Caco-2 (cell line): ENCODE results near the gene PDE6G. TPM values are rescaled to one million over a fixed set of nuclear protein-coding genes. Genes with fewer than 3 reads are reported as not detected.

Experiments used
- BruUV-seq: library from RNA; stranded (reverse); fragments of 400-500 nt; replicated peaks from 2 replicates; lab custom pipeline; 2021; lab: Mats Ljungman, UMichigan
- CTCF ChIA-PET: fragments of 300-600 bp; sonication (Branson Sonifier 250); formaldehyde crosslinking; loops from one replicate; lab custom pipeline; 2022; ENCODE audit warnings: antibody characterized with exemption; lab: Charles Lee
- POLR2A ChIA-PET: fragments of 300-600 bp; sonication (Branson Sonifier 250); formaldehyde crosslinking; loops from one replicate; lab custom pipeline; 2022; ENCODE audit warnings: antibody characterized with exemption; lab: Charles Lee
- DNase-seq, 2 experiments: peaks; one replicate each; pipeline versions ENCODE4 v3.0.0 to v3.0.0-alpha.2; 2020 to 2022
- H3K27me3 ChIP-seq: replicated peaks from 2 replicates; pipeline ENCODE4 v1.6.0; 2011; ENCODE audit warnings: low read length; ENCODE audit not compliant: control insufficient read depth, insufficient read depth
- H3K36me3 ChIP-seq: 2 replicates; pipeline ENCODE4 v1.5.1; 2011; ENCODE audit warnings: low read length; ENCODE audit not compliant: control insufficient read depth, insufficient read depth
- H3K4me1 ChIP-seq: fragments of 250-450 bp; sonication (Bioruptor Pico); 2 replicates; pipeline ENCODE4 v1.5.1; 2020; ENCODE audit warnings: mild to moderate bottlenecking
- H3K4me3 ChIP-seq: 2 replicates; pipeline ENCODE4 v1.5.1; 2011; ENCODE audit warnings: low read depth, mild to moderate bottlenecking, control low read depth, low read length
- H3K9me3 ChIP-seq: fragments of 250-450 bp; sonication (Bioruptor Pico); 2 replicates; pipeline ENCODE4 v1.5.1; 2020; ENCODE audit warnings: mild to moderate bottlenecking, moderate library complexity
- H3K27ac Mint-ChIP-seq: one replicate; pipeline ENCODE4 v1.8.0; 2022; ENCODE audit warnings: mixed read lengths; ENCODE audit not compliant: unreplicated experiment
- H3K27me3 Mint-ChIP-seq: one replicate; pipeline ENCODE4 v1.8.0; 2022; ENCODE audit warnings: mixed read lengths; ENCODE audit not compliant: insufficient read depth, unreplicated experiment
- H3K36me3 Mint-ChIP-seq: one replicate; pipeline ENCODE4 v1.8.0; 2022; ENCODE audit warnings: mild to moderate bottlenecking, mixed read lengths; ENCODE audit not compliant: insufficient read depth, unreplicated experiment
- H3K4me1 Mint-ChIP-seq: one replicate; pipeline ENCODE4 v1.8.0; 2022; ENCODE audit warnings: low read depth, mixed read lengths; ENCODE audit not compliant: unreplicated experiment
- H3K4me3 Mint-ChIP-seq: one replicate; pipeline ENCODE4 v1.8.0; 2022; ENCODE audit warnings: mild to moderate bottlenecking, moderate library complexity, mixed read lengths; ENCODE audit not compliant: unreplicated experiment
- H3K9me3 Mint-ChIP-seq: one replicate; pipeline ENCODE4 v1.8.0; 2022; ENCODE audit warnings: mixed read lengths; ENCODE audit not compliant: unreplicated experiment
- intact Hi-C: fragments of 100-400 bp; cut with micrococcal nuclease; formaldehyde crosslinking; loops from one replicate; pipeline ENCODE4 v1.10.0; 2022; ENCODE audit not compliant: unreplicated experiment
- total RNA-seq: library from RNA; stranded (reverse); gene quantifications from 2 replicates; pipeline ENCODE4 v1.2.3, GENCODE V29; 2022
- TF ChIP-seq, protein P1 (sequence below), 2 experiments: fragments of 200-600 bp in 1 of 2; IDR thresholded peaks; 1 replicate in 1 of 2; 2 replicates in 1 of 2; pipeline versions ENCODE4 v1.5.1 to v1.8.0; 2011 to 2022; ENCODE audit warnings: antibody characterized with exemption in 1 of 2, control low read depth in 1 of 2, inconsistent platforms in 1 of 2, low read depth in 1 of 2, low read length in 1 of 2, mild to moderate bottlenecking in 1 of 2, moderate library complexity in 1 of 2; ENCODE audit not compliant: insufficient read depth in 1 of 2, severe bottlenecking in 1 of 2, unreplicated experiment in 1 of 2

PDE6G gene
- total RNA-seq, 1 experiment from 2014 or later, result not detected

DNA sequence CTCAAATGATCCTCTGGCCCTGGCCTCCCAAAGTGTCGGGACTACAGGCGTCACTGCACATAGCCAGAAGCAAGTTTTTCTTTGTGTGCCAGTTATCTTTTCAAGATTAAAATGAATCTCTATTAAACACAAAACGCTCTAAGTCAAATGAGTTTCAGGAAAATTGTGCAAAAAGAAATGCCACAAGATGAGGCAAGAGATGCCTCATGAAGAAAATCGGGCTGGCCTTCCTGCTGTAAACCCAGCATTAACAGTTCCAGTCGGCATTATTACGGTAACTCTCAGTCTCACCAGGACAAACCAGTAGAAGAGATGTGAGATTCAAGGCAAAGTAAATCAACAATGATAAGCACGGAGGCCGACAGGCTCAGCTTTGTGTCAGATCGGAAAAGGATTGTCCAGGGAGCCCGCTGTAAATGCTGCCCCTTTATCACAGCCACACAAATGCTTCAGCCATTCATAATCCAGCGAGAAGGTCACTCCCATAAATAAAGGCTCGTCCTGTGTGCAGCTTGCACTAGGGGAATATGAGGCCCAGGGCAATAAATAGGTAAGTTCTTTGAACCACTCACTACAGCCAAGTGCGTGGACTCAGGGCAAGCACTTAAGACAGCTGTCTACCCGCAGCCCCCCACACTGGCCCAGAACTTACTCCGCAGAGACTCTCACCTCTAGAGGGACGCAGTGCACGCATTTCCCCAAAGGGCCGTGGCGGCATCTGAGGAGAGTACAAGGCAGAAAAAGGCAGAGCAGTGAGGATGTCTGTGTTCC is 46.6 kb downstream of the PDE6G start:
- no peaks in the 10 kb centered on the region for H3K9me3 ChIP-seq
- ChIA-PET CTCF (no interaction called here), POLR2A (no interaction called here)
- no peak overlapping the region for H3K27ac Mint-ChIP-seq
- H3K27me3 ChIP-seq, result no peaks in the 10 kb centered on the region
- TF ChIP-seq, protein P1, sequence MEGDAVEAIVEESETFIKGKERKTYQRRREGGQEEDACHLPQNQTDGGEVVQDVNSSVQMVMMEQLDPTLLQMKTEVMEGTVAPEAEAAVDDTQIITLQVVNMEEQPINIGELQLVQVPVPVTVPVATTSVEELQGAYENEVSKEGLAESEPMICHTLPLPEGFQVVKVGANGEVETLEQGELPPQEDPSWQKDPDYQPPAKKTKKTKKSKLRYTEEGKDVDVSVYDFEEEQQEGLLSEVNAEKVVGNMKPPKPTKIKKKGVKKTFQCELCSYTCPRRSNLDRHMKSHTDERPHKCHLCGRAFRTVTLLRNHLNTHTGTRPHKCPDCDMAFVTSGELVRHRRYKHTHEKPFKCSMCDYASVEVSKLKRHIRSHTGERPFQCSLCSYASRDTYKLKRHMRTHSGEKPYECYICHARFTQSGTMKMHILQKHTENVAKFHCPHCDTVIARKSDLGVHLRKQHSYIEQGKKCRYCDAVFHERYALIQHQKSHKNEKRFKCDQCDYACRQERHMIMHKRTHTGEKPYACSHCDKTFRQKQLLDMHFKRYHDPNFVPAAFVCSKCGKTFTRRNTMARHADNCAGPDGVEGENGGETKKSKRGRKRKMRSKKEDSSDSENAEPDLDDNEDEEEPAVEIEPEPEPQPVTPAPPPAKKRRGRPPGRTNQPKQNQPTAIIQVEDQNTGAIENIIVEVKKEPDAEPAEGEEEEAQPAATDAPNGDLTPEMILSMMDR (IDR thresholded peaks at IDR 0.05; ENCODE audit: insufficient read depth in 1 of 2, low read depth in 1 of 2, low read length in 1 of 2, severe bottlenecking in 1 of 2, unreplicated experiment in 1 of 2), result no peak
- intact Hi-C loops, result no loop called here
- no peak for DNase-seq
- H3K27me3 Mint-ChIP-seq, result no peaks in the 10 kb centered on the region
- H3K4me3 ChIP-seq, result no peak overlapping the region
- H3K36me3 ChIP-seq, result peaks cover 6% of the 10 kb centered on the region
- H3K4me1 Mint-ChIP-seq, result no peaks in the 10 kb centered on the region
- peaks cover 98% of the 10 kb centered on the region for H3K36me3 Mint-ChIP-seq
- BruUV-seq, result no TSS peak
- no peaks in the 10 kb centered on the region for H3K9me3 Mint-ChIP-seq
- no peak overlapping the region for H3K4me3 Mint-ChIP-seq
- no peaks in the 10 kb centered on the region for H3K4me1 ChIP-seq

DNA sequence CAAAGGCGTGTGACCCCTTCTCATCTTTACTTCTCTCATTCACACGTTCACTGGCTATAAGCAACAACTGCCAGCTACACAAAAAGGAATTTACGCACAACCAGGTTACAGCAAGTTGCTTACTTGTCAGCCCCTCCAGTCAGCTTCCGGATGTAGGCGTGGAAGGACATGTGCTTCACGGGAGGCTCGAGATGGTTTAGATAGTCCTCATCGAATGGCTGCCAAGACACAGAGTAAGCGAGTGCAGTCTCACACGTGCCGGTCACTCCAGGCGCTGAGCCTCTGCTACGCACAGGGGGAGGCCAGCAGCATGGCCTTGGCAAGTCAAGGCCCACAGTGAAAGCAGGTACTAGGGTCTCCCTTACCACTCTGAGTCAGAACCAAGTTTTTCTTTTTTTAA is 47.7 kb downstream of the PDE6G start:
- H3K27ac Mint-ChIP-seq, result no peak overlapping the region
- TF ChIP-seq, protein P1 (IDR thresholded peaks at IDR 0.05; ENCODE audit: insufficient read depth in 1 of 2, low read depth in 1 of 2, low read length in 1 of 2, severe bottlenecking in 1 of 2, unreplicated experiment in 1 of 2), result no peak
- peaks cover 98% of the 10 kb centered on the region for H3K36me3 Mint-ChIP-seq
- BruUV-seq, result no TSS peak
- no peak for DNase-seq
- no peaks in the 10 kb centered on the region for H3K27me3 ChIP-seq
- ChIA-PET POLR2A (no interaction called here), CTCF (interaction anchor here (0.6 kb wide), 1 partner anchor 54 kb away, joined by 5 read pairs; no protein-coding TSS in a partner anchor)
- intact Hi-C loops, result no loop called here
- no peak overlapping the region for H3K4me3 ChIP-seq
- no peaks in the 10 kb centered on the region for H3K9me3 Mint-ChIP-seq
- H3K27me3 Mint-ChIP-seq, result no peaks in the 10 kb centered on the region
- H3K4me3 Mint-ChIP-seq, result no peak overlapping the region
- H3K4me1 Mint-ChIP-seq, result no peaks in the 10 kb centered on the region
- peaks cover 8% of the 10 kb centered on the region for H3K36me3 ChIP-seq
- H3K9me3 ChIP-seq, result no peaks in the 10 kb centered on the region
- H3K4me1 ChIP-seq, result no peaks in the 10 kb centered on the region

DNA sequence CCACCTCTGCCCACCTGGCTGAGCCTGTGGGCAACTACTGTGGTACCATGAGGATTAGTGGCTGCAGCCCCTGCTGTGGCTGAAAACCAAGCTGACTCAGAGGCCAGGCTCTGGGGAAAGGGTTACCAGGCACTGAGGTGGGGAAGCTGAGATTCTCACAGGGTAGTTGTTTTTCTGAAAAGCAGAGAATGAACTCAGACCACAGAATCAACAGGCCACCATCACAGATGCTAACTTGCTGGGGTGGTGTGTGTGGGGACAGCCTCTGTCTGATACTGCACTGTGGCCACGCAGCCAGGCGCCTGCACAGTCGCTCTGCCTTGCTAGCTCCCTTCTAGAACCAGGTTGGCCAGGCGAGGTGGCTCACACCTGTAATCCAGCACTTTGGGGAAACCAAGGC is 48.3 kb downstream of the PDE6G start:
- no peak overlapping the region for H3K27ac Mint-ChIP-seq
- no peak for DNase-seq
- H3K36me3 Mint-ChIP-seq, result peaks cover 98% of the 10 kb centered on the region
- ChIA-PET POLR2A (no interaction called here), CTCF (no interaction called here)
- no peaks in the 10 kb centered on the region for H3K4me1 ChIP-seq
- H3K4me3 ChIP-seq, result no peak overlapping the region
- no TSS peak for BruUV-seq
- H3K36me3 ChIP-seq, result peaks cover 8% of the 10 kb centered on the region
- TF ChIP-seq, protein P1 (IDR thresholded peaks at IDR 0.05; ENCODE audit: insufficient read depth in 1 of 2, low read depth in 1 of 2, low read length in 1 of 2, severe bottlenecking in 1 of 2, unreplicated experiment in 1 of 2), result no peak
- H3K4me1 Mint-ChIP-seq, result no peaks in the 10 kb centered on the region
- no peak overlapping the region for H3K4me3 Mint-ChIP-seq
- no peaks in the 10 kb centered on the region for H3K9me3 Mint-ChIP-seq
- no peaks in the 10 kb centered on the region for H3K9me3 ChIP-seq
- intact Hi-C loops, result no loop called here
- H3K27me3 Mint-ChIP-seq, result no peaks in the 10 kb centered on the region
- no peaks in the 10 kb centered on the region for H3K27me3 ChIP-seq
